ENCODE measurements around the gene PRC1. TPM values are rescaled to one million over a fixed set of nuclear protein-coding genes. Genes with fewer than 3 reads are reported as not detected.

The PRC1 gene
- total and polyA plus RNA-seq, 2 of the 13 experiments (the other 11 are each of a cell fraction or from before 2014, with no cell fraction given) = 137 to 162 TPM

- TF ChIP-seq BATF2 (CRISPR knock-in tag; IDR thresholded peaks at IDR 0.05) (peak; percentile 67; the same call in 1 of the 2 replicates), JUNB (CRISPR knock-in tag; IDR thresholded peaks at IDR 0.05; ENCODE audit: borderline replicate concordance) (peak; percentile 60; the same call in 1 of the 2 replicates), CHD2 (IDR thresholded peaks at IDR 0.05; ENCODE audit: low read depth, low read length) (peak; percentile 90), HOXA3 (CRISPR knock-in tag; IDR thresholded peaks at IDR 0.05) (peak; percentile 97), TAF15 (IDR thresholded peaks at IDR 0.05; ENCODE audit: low read depth, low read length, poor library complexity, severe bottlenecking) (peak; percentile 66), MEF2D (CRISPR knock-in tag; IDR thresholded peaks at IDR 0.05) (peak; percentile 50; the same call in 1 of the 2 replicates), KLF9 (CRISPR knock-in tag; IDR thresholded peaks at IDR 0.05; ENCODE audit: low read depth) (0 out of 2 replicates have a peak, but pooled peaks have one; percentile 21), ZNF574 (CRISPR knock-in tag; IDR thresholded peaks at IDR 0.05) (peak; percentile 74; the same call in 1 of the 2 replicates), TEF (CRISPR knock-in tag; IDR thresholded peaks at IDR 0.05) (no peak), CBX1 (IDR thresholded peaks at IDR 0.05; ENCODE audit: low read depth) (peak; percentile 83), CAMTA2 (CRISPR knock-in tag; IDR thresholded peaks at IDR 0.05; ENCODE audit: borderline replicate concordance) (0 out of 2 replicates have a peak, but pooled peaks have one; percentile 29), KDM2A (CRISPR knock-in tag; IDR thresholded peaks at IDR 0.05; ENCODE audit: borderline replicate concordance, low read depth) (peak; percentile 97), PAXIP1 (CRISPR knock-in tag; conservative IDR thresholded peaks at IDR 0.05) (no peak; the same call in 1 of the 2 replicates), POGZ (CRISPR knock-in tag; IDR thresholded peaks at IDR 0.05) (peak; percentile 94), ZNF570 (CRISPR knock-in tag; IDR thresholded peaks at IDR 0.05; ENCODE audit: borderline replicate concordance) (0 out of 2 replicates have a peak, but pooled peaks have one; percentile 46), TEAD2 (CRISPR knock-in tag; IDR thresholded peaks at IDR 0.05) (no peak), NFKB2 (CRISPR knock-in tag; IDR thresholded peaks at IDR 0.05; ENCODE audit: borderline replicate concordance) (peak; percentile 80; the same call in 1 of the 2 replicates), RNF219 (CRISPR knock-in tag; IDR thresholded peaks at IDR 0.05) (no peak)
Observed at GRCh38 chr15:90994417-90995311, at the start of gene PRC1 (continued).

Measured in HepG2 (cell line).